HG02840 (cell line): Measurements from ENCODE around the gene MOB1B.

ENCODE experiments used
- ATAC-seq: cut with Tn5 transposase; IDR thresholded peaks from one replicate; pipeline ENCODE4 v1.9.1; 2021; ENCODE audit warnings: mild to moderate bottlenecking, moderate library complexity, moderate number of reproducible peaks; ENCODE audit not compliant: unreplicated experiment, low FRiP score

Gene MOB1B

GRCh38 chr4:70914000-70914399 lies 11.8 kb downstream of the MOB1B start:
- ATAC-seq = no peak

GRCh38 chr4:70914631-70915030 lies 12.5 kb downstream of the MOB1B start:
- no peak for ATAC-seq

DNA sequence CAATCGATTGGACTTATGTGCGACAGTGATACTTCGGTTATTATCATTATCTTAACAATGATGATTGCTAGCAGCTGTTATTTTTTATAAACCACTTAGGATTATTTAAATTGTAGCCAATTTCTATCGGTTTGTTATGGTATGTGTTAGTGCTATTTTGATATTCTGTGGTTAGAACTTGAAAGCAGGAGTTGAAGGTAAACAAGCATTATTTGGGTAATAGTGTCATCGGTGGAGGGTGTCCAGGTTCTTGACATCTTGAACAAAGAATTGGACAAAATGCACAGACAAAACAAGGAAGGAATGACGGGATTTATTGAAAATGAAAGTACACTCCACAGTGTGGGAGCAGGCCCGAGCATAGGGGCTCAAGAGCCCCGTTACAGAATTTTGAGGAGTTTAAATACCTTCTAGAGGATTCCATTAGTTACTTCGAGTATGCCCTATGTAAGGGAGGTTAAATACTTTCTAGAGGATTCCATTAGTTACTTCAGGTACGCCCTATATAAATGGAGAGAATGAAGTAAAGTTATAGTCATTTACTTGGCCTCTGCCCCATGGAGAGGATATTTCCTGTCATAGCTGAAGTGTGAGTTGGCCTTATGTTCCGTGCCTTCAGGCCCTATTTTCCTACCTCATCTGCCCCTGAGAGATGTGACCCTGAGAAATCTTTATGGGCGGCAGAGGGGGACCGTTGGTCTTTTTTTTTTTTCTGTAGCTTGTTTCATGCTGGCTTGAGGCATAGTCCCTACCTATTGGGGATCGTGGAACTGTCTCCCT lies 13.1 kb downstream of the MOB1B start:
- no peak for ATAC-seq

- ATAC-seq = no peak
Measured at GRCh38 chr4:70915874-70916559, 13.8 kb downstream of the MOB1B start.

DNA sequence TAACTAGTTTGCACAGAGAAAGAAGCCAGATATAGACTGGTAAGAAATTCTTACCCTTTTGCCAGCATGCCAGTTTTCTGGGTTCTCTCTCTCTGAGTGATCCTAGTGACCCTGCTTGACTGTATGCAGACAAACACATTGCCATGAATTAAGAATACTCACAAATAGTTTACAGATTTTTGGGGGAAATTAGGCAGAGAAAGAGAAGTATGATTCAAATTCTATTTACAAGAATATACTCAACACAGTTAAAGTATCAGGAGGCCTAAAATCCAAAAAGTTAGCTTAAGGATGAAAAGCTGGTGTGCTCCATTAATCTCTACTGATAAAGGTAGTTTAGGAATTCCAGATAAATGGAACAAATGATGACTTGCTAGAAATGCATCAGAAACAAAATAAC lies 18.4 kb downstream of the MOB1B start:
- no peak for ATAC-seq

GRCh38 chr4:70925418-70925817 lies 23.2 kb downstream of the MOB1B start:
- no peak for ATAC-seq

DNA sequence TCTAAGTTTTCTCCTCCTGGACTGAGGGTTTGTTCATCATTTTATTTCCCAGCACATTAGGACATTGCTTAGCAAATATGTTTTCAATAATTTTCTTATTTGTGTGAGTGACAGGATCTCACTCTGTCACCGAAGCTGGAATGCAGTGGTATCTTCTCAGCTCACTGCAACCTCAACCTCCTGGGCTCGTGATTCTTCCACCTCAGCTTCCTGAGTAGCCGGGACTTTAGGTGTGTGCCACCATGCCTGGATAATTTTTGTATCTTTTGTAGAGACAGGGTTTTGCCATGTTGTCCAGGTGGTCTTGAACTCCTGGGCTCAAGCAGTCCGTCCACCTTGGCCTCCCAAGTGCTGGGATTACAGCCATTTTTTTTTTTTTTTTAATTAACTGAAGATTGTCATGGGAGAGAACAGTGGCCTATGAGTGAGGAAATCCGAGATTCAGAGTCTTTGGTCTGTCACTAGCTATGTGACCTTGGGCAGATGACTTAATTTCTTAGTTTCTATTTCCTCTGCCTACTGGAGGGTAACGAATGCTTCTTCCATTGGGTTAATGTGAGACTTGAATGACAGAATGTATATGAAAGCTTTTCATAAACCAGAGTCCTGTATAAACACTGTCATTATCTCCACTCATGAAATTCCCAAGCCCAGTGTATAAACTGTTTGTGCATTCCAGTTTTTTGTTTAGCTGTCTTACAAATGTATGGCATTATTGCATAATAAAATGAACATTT lies 23.9 kb downstream of the MOB1B start:
- ATAC-seq = peak; percentile 75

GRCh38 chr4:70927502-70928137 lies 25.5 kb downstream of the MOB1B start:
- peak; percentile 40 for ATAC-seq

GRCh38 chr4:70930530-70931256 lies 28.5 kb downstream of the MOB1B start:
- ATAC-seq = no peak

DNA sequence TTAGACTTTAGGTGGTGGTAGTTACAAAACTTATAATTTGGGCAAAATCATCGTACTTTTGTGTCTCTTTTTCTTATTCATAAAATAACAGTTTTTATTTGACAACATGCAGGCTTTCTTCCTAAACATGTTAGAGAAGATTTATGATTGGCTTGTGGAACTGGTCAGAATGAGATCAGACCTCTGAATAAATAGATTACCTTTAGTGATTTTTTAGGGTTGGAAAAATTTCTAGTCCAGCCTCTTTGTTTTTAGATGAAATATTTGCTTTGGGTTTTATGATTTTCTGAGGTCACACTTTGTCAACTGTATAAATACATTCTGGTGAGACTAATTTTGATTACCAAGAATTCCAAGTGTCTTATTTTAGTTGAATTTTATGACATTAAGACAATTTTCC lies 29.2 kb downstream of the MOB1B start:
- no peak for ATAC-seq

GRCh38 chr4:70932984-70933383 lies 30.8 kb downstream of the MOB1B start:
- no peak for ATAC-seq

DNA sequence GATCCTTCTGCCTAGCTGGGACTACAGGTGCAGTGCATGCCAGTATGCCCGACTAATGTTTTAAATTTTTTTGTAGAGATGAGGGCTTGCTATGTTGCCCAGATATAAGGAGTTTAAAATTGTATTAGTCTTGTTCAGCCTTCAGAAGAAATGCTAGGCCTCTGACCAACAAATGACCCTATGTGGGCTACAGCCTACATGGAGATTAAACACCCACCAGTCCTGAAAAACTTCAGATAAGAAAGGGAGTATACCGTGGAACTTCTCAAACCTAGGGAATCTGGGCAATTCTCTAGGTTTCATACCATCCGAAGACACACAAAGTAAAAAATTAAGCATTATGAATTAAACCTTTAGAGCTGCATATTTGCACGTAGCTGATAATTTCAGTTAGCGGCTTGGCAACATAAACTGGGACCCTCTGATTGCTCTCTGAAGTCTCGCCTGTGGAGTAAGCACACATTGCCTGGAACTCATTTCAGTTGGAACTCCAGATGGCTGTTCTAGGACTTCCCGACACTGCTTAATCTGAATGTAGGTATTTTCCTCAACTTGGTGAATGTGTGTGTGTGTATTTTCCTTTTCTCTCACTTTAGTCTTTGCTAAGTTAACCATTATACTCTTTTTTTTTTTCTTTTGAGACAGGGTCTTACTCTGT lies 33.0 kb downstream of the MOB1B start:
- no peak for ATAC-seq

DNA sequence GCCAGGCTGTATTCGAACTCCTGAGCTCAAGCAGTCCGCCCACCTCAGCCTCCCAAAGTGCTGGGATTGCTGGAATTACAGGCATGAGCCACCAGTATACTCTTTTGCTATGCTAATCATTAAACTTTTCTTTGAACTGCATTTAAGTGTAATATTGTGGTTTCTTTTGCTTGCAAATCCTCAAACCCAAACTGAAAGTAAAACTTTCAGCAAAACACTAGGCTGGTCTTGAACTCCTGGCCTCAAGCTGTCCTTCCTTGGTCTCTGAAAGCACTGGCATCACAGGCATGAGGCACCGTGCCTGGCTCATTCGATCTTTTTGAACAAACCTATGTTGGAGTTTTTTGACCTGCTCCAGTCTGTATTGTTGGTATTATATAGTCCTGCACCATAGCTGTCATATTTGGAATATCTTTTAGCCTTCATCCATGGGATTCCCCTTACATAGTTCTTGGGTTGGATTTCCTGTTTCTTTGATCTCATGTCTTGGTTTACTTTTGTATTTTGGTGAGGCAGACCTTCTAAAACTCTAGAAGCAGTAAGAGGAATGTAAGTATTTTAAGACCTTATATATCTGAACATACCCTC lies 34.1 kb downstream of the MOB1B start:
- ATAC-seq = no peak

DNA sequence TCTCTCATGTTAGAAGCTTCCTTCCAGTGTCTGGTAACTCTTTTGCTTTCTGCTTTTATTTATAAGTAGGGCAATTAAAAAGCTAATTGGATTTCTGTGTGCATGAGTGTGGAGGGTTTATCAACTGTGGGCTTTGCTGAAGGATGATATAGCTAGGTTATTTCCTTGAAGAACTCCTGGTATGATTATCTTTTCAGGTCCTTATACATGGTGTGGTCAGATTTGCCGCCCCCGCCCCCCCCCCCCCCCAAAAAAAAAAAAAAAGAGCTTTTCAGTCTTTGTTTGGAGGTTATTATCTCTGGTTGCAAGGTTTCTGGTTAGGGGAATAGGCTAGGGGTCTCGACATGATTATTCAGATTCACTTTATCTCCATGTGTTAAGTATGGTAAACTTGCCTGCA lies 35.9 kb downstream of the MOB1B start:
- no peak for ATAC-seq

GRCh38 chr4:70940134-70940533 lies 38.0 kb downstream of the MOB1B start:
- ATAC-seq = no peak

DNA sequence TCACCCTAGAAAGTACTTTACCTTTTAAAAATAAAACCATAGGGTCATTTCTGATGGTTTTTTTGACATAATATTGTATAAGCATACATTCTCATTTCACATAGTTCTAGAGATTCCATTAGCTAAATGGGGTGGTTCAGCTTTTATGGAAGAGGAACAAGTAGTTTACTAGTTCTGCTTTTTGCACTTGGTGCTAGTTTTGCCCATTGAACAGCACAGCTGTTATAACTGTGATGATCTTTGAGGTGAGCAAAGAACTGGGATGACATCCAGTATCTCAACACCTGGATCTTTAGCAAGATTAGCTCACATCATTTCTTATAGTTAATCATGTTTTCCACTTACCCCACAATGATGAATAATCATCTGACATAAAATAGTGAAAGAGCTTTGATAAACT lies 40.9 kb downstream of the MOB1B start:
- peak; percentile 61 for ATAC-seq

DNA sequence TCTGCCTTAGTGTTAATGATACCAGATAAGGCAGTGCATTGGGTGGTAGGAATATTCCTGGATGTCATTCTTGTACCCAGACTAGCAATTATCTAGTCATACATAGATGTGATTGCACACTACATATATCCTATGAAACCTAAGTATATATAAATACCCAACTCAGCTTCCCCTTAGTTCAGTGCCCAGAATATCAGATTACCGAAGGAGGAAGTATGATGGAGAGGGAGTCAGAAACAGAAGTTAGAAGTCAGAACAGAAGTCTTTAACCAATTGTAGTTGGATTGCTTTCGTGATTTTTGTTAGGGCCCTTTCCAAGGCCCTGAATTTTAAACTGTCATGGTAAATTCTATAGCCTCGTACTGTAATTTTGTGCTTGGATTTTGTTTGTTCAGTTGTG lies 42.9 kb downstream of the MOB1B start:
- no peak for ATAC-seq

DNA sequence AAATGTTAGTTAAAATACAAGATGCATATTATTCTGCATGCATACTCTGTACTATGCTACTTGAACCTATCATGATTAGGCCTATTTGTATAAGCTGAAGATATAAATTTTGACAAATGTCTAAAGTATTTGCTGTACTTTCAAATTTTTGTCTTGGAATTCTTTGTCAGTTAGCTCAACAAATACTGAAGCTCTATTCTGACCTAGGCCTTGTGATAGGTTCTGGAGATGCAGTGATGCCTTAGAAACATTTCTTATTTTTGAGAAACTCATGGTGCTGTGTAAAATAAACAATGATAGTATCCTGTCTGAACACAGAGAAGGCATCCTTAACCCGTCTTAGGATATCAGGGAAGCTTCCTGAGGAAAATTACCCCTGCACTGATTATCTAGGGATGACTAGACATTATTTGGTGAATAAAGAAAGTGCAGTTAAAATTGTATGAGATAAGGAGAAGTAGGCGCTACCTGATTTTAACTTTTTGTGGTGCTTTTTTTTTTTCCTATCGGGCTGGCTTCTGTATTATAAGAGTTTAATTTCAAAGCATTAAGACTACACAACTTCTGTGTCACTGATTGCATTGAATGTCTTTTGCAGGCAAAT lies 43.4 kb downstream of the MOB1B start:
- no peak for ATAC-seq

GRCh38 chr4:70946939-70947338 lies 44.8 kb downstream of the MOB1B start:
- ATAC-seq = no peak
